ENCODE measurements around the gene ADCY7.

- TF ChIP-seq CTCF (IDR thresholded peaks at IDR 0.05) (no peak), ZNF423 (CRISPR knock-in tag; IDR thresholded peaks at IDR 0.05) (no peak), TEAD4 (CRISPR knock-in tag; IDR thresholded peaks at IDR 0.05) (no peak)
Measured at GRCh38 chr16:50304467-50305440, 38.4 kb downstream of the ADCY7 start.

Measured in WTC11 (cell line).